GM21367 (cell line): ENCODE results near the gene H2BK1.

ENCODE experiments used
- ATAC-seq: cut with Tn5 transposase; IDR thresholded peaks from one replicate; pipeline ENCODE4 v1.9.1; 2021; ENCODE audit not compliant: unreplicated experiment

H2BK1 gene

GRCh38 chr7:151179946-151180345, 30.3 kb downstream of the H2BK1 start:
- no peak for ATAC-seq

GRCh38 chr7:151179287-151179860, 30.9 kb downstream of the H2BK1 start:
- no peak for ATAC-seq

GRCh38 chr7:151178831-151179230, 31.5 kb downstream of the H2BK1 start:
- ATAC-seq: no peak

- no peak for ATAC-seq
Observed at GRCh38 chr7:151178236-151178635, 32.1 kb downstream of the H2BK1 start.

- no peak for ATAC-seq
Observed at GRCh38 chr7:151177310-151177709, 33.0 kb downstream of the H2BK1 start.

GRCh38 chr7:151176401-151176800, 33.9 kb downstream of the H2BK1 start:
- ATAC-seq: no peak

- ATAC-seq: no peak
Observed at GRCh38 chr7:151175793-151176311, 34.4 kb downstream of the H2BK1 start.

- no peak for ATAC-seq
Observed at GRCh38 chr7:151175047-151175792, 35.1 kb downstream of the H2BK1 start.

GRCh38 chr7:151174246-151175046, 35.8 kb downstream of the H2BK1 start:
- ATAC-seq: no peak

GRCh38 chr7:151173386-151174245, 36.7 kb downstream of the H2BK1 start:
- no peak for ATAC-seq

GRCh38 chr7:151172273-151173141, 37.8 kb downstream of the H2BK1 start:
- ATAC-seq: peak; percentile 63

- no peak for ATAC-seq
Observed at GRCh38 chr7:151168787-151169162, 41.5 kb downstream of the H2BK1 start.

GRCh38 chr7:151168003-151168786, 42.1 kb downstream of the H2BK1 start:
- peak; percentile 55 for ATAC-seq

- ATAC-seq: no peak
Observed at GRCh38 chr7:151167197-151167961, 42.9 kb downstream of the H2BK1 start, which contains the start of gene GBX1. Gene GBX1 (minus strand): TSS chr7:151167694. CDS start chr7:151167548, 146 bp downstream.

- no peak for ATAC-seq
Observed at GRCh38 chr7:151166629-151167196, 43.6 kb downstream of the H2BK1 start.

GRCh38 chr7:151161757-151162156, 48.5 kb downstream of the H2BK1 start:
- no peak for ATAC-seq
